ENCODE measurements around the gene FMNL3. TPM values are rescaled to one million over a fixed set of nuclear protein-coding genes. Genes with fewer than 3 reads are reported as not detected.
A peak's percentile ranks its signal among the peaks of the same experiment; 100 is the strongest.

The FMNL3 gene
- total RNA-seq, 1 donor from 2014 or later: 39.1 TPM

DNA sequence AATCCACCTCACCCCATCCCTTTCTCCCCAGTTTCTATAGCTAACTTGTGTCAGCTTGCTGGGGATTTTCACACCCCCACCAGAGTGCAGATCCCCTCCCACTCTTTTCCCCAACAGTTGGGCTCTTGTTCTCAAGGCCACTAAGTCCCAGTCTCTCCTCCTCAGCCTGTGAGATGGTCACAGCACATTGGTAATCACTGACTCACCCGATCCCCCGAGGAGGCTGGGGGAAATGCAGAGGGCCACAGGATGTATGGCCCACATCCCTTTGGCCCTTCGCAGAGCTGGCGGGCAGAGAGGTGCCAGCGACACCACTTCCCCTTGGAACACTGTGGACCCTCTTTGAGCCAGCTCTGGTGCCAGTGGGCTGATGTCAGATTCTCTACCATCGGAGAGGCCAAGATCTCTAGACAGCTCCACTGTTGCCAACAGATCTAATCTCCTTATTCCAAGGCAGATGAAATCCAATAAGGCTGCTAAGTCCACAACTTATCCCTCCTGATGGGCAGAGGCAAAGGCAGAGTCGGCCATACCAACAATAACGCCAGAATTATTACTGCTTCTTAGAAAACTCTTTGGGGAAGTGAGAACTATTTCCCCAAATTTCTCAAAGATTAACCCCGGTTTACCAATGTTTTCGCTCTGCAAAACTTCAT lies 1.6 kb downstream of the FMNL3 start:
- Mint-ChIP-seq H3K9me3 (no peaks in the 10 kb centered on the region), H3K4me1 (peaks cover 45% of the 10 kb centered on the region), H3K4me3 (peak overlapping the region; percentile 97), H3K36me3 (ENCODE audit: low read depth) (peaks cover 5% of the 10 kb centered on the region), H3K27me3 (peaks cover 10% of the 10 kb centered on the region), H3K27ac (peak overlapping the region; percentile 76)
- intact Hi-C loops (cut with micrococcal nuclease): loop anchor here (2.0 to 5.0 kb wide), 4 partner anchors 45 to 138 kb away; partner anchors contain the start of gene MCRS1
- peak; percentile 70 for DNase-seq

DNA sequence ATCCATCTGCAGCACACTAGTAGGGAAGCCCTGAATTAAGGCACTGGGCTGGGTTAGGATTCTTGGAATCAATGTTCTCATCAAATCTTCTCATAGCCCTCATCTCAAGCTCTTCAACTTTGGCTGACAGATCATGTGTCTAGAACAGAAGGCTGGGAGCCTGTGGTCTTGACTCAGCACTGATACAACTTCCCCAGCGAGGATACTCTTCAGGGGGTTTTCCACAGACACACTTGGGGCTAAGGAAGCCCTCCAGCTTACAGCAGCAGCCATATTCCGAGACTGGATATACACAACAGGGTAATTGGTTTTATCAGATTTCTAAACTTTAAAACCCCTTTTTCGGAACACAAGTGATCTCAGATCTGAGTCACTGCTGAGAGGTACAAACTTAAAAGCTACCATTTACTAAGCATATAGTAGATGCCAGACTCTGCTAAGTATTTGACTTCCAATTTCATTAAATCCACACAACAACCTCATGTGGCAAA lies 3.5 kb downstream of the FMNL3 start:
- peak; percentile 79 for DNase-seq
- Mint-ChIP-seq H3K27me3 (peaks cover 4% of the 10 kb centered on the region), H3K4me3 (peak overlapping the region; percentile 97), H3K9me3 (no peaks in the 10 kb centered on the region), H3K4me1 (peaks cover 54% of the 10 kb centered on the region), H3K36me3 (ENCODE audit: low read depth) (peaks cover 6% of the 10 kb centered on the region), H3K27ac (peak overlapping the region; percentile 79)
- intact Hi-C loops (cut with micrococcal nuclease): no loop called here

DNA sequence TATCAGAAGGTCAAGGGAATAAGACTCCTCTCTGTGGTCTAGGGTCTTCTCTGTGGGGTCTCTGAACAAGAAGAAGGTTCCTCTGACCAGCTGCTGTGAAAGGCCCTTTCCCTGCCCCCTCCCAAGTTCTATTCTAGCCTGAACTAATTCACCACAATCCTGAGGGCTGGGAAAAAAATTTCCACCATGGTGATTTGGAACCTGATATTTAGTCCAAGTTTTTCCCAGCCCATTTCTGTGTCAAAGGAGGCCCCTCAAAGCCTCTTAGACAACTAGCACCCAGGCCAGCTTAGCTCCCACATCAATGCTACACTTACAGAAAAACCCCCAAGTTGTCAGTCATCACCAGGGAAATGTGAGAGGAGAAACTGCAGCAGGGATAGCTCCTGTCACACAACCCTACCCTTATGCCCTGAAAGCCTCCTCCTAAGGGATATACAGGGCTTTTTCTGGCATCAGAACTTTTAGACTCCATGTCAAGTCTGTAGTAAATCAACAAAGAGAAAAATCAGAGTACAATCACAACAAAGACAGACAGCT lies 4.5 kb downstream of the FMNL3 start:
- intact Hi-C loops (cut with micrococcal nuclease): no loop called here
- H3K36me3 Mint-ChIP-seq (ENCODE audit: low read depth): peaks cover 6% of the 10 kb centered on the region
- DNase-seq: no peak
- H3K27ac Mint-ChIP-seq: no peak overlapping the region
- H3K4me1 Mint-ChIP-seq: peaks cover 58% of the 10 kb centered on the region
- H3K27me3 Mint-ChIP-seq: peaks cover 2% of the 10 kb centered on the region
- H3K9me3 Mint-ChIP-seq: no peaks in the 10 kb centered on the region
- peak overlapping the region; percentile 97 for H3K4me3 Mint-ChIP-seq

DNA sequence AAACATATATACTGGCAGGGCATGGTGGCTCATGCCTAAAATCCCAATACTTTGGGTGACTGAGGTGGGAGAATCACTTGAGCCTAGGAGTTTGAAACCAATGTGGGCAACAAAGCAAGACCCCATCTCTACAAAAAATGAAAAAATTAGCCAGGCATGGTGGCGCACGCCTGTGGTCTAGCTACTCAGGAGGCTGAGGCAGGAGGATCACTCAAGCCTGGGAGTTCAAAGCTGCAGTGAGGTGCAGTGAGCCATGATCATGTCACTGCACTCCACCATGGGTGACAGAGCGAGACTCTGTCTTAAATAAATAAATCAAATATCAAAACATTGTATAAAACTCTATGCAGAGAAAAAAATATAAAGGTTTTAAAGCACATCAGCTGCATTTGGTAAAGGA lies 5.2 kb downstream of the FMNL3 start:
- intact Hi-C loops (cut with micrococcal nuclease): no loop called here
- no peak overlapping the region for H3K27ac Mint-ChIP-seq

DNA sequence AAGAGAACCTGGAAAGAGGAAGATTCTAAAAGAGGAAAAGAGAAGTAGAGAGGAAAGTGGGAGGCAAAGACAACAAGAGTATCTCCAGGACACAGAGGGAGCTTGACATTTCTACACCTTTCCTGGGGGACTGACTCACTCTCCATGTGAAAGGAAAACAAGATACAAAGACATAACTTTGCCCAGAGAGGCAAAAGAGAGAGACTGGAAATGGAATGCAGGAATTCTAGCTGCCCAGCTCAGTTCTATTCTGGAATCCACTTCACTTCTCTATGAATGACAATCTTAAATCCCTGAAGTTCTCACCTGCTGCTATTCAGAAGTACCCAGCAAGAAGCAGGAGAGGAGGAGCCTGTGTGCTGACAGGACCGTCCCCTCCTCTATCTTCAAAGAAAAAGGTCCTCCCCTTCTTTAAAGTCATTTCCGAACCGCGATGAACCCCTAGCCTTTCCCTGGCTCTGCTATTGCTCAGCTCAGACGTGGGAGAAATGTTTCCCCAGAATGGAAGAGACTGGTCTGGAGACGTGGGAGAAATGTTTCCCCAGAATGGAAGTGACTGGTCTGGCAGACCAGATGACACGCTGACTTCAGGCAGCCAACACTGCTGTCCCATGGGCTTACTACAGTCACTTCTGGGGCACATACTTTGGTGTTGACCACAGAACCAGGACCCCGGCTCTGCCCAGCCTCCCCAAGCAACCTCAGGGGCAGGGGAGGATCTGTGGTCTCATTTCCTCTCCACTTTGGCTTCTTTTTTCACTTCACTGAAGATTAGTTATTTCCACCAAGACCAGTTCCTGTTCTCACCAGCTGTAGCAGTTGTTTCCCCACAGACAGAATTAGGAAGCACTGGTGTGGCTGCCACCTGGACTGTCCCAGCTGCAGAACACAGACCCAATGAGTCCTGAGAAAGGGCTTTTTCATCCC lies 8.3 kb downstream of the FMNL3 start:
- peak overlapping the region; percentile 83 for H3K27ac Mint-ChIP-seq
- peak; percentile 77 for DNase-seq

More for the DNA sequence above, 5.2 kb downstream of the FMNL3 start:
- Mint-ChIP-seq H3K4me1 (peaks cover 57% of the 10 kb centered on the region), H3K9me3 (no peaks in the 10 kb centered on the region), H3K36me3 (ENCODE audit: low read depth) (peaks cover 6% of the 10 kb centered on the region), H3K4me3 (no peak overlapping the region), H3K27me3 (no peaks in the 10 kb centered on the region)
- DNase-seq: no peak

DNA sequence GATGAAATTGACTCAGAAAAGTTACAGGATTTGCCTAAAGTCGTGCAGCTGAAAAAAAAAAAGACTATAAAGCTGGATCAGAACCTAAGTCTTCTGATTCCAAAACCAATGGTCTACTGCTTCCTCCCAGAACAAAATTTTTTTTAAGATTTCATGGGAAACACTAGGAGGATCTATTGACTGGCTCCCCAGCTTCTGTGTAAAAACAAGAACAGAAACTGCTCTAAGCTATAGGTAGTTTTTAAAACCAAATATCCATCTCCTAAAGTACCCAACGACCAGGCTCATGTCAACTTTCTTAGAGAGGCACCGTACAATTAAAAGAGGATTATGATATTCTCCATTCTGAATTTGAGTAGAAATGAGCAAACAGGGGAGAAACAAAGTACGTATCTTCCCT lies 9.4 kb downstream of the FMNL3 start:
- H3K4me3 Mint-ChIP-seq: peak overlapping the region; percentile 72
- no peaks in the 10 kb centered on the region for H3K9me3 Mint-ChIP-seq
- intact Hi-C loops (cut with micrococcal nuclease): loop anchor here (2.0 kb wide), 1 partner anchor 27 kb away; no protein-coding TSS in a partner anchor
- no peak for DNase-seq
- peaks cover 5% of the 10 kb centered on the region for H3K36me3 Mint-ChIP-seq (ENCODE audit: low read depth)
- peak overlapping the region; percentile 36 for H3K27ac Mint-ChIP-seq
- no peaks in the 10 kb centered on the region for H3K27me3 Mint-ChIP-seq
- H3K4me1 Mint-ChIP-seq: peaks cover 32% of the 10 kb centered on the region

More for the DNA sequence above, 8.3 kb downstream of the FMNL3 start:
- peaks cover 42% of the 10 kb centered on the region for H3K4me1 Mint-ChIP-seq
- no peaks in the 10 kb centered on the region for H3K9me3 Mint-ChIP-seq
- intact Hi-C loops (cut with micrococcal nuclease): loop anchor here (1.0 to 2.0 kb wide), 2 partner anchors 28 to 36 kb away; no protein-coding TSS in a partner anchor
- no peaks in the 10 kb centered on the region for H3K27me3 Mint-ChIP-seq
- peaks cover 4% of the 10 kb centered on the region for H3K36me3 Mint-ChIP-seq (ENCODE audit: low read depth)
- peak overlapping the region; percentile 72 for H3K4me3 Mint-ChIP-seq

DNA sequence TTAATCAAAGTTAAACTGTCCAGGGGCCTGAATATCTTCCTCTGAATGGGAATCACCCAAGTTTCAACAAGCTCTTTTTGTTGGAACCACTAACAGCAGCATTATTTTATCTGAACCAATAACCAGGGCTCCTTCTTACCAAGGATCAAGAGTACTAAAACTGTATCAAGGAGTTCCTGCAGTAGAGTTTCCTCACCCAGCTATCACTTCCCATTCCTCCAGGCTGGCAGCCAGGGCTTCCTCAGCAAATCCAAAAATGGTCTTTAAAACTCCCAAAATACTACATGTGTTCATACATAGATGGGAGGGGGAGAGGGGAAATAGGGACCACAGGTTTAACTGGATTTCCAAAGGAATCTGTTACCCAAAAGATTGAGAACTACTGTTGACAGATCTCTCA lies 10.5 kb downstream of the FMNL3 start:
- H3K27ac Mint-ChIP-seq: no peak overlapping the region
- intact Hi-C loops (cut with micrococcal nuclease): no loop called here
- DNase-seq: no peak
- H3K4me3 Mint-ChIP-seq: no peak overlapping the region
- no peaks in the 10 kb centered on the region for H3K27me3 Mint-ChIP-seq
- H3K4me1 Mint-ChIP-seq: peaks cover 25% of the 10 kb centered on the region
- no peaks in the 10 kb centered on the region for H3K9me3 Mint-ChIP-seq
- H3K36me3 Mint-ChIP-seq (ENCODE audit: low read depth): peaks cover 3% of the 10 kb centered on the region

DNA sequence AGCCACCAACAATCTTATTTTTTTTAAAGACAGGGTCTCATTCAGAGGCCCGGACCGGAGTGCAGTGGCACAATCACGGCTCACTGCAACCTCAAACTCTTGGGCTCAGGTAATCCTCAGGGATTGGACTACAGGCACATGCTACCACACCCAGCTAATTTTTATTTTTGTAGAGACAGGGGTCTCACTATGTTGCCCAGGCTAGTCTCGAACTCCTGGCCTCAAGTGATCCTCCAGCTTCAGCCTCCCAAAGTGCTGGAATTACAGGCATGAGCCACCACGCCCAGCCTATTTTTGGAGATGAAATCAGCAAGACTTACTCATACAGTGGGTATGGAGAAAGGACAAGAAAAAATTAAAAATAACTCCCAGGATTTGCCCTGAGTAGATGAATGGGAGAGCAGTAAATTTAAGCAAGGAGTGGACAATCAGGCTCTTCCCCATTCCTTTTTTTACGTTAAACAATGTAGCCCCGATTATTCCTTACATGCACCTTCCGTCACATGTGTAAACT lies 13.2 kb downstream of the FMNL3 start:
- DNase-seq: no peak
- intact Hi-C loops (cut with micrococcal nuclease): no loop called here
- Mint-ChIP-seq H3K4me1 (peaks cover 32% of the 10 kb centered on the region), H3K27ac (no peak overlapping the region), H3K27me3 (no peaks in the 10 kb centered on the region), H3K4me3 (no peak overlapping the region), H3K9me3 (no peaks in the 10 kb centered on the region), H3K36me3 (ENCODE audit: low read depth) (peaks cover 3% of the 10 kb centered on the region)

DNA sequence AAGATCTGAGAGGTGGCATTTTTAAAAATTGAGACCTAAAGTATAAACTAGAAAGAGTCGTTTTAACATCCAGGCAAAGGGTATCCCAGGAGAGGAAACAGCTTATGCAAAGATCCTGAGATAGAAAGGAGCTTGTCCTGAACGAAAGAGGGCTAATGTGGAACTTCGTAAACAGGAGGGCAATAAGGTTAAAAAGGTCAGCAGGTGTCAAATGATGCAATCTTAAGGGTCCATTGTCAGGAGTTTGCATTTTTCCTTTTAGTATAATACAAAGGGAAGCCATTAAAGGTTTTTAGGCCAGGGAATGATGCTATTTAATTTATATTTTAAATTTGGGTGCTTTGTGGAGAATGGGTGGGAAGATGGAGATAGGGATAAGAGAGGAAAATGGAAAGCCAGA lies 14.4 kb downstream of the FMNL3 start:
- no peak overlapping the region for H3K27ac Mint-ChIP-seq
- peaks cover 1% of the 10 kb centered on the region for H3K36me3 Mint-ChIP-seq (ENCODE audit: low read depth)
- H3K9me3 Mint-ChIP-seq: no peaks in the 10 kb centered on the region
- intact Hi-C loops (cut with micrococcal nuclease): no loop called here
- peaks cover 26% of the 10 kb centered on the region for H3K4me1 Mint-ChIP-seq
- H3K4me3 Mint-ChIP-seq: no peak overlapping the region
- no peak for DNase-seq
- no peaks in the 10 kb centered on the region for H3K27me3 Mint-ChIP-seq

DNA sequence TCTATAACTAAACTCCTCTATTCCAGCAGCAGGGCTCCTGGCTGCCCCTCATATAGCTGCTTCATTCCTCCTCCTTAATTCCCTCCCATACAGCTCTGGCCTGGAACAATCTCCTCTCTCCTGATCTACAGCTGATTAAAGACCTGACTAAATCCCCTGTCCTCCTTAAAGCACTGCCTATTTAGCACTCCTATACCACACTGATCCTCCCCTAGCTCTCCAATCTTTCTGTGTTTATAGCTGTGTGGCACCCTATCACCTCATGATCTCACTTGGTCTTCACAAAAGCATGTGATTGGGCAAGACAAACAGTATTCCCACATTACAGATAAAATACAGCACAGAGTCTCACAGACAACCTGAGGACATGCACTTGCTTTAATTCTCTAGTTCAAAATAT lies 17.4 kb downstream of the FMNL3 start:
- H3K27me3 Mint-ChIP-seq: no peaks in the 10 kb centered on the region
- H3K36me3 Mint-ChIP-seq (ENCODE audit: low read depth): peaks cover 6% of the 10 kb centered on the region
- DNase-seq: no peak
- H3K4me1 Mint-ChIP-seq: peaks cover 25% of the 10 kb centered on the region
- H3K27ac Mint-ChIP-seq: peak overlapping the region; percentile 3
- no peaks in the 10 kb centered on the region for H3K9me3 Mint-ChIP-seq
- H3K4me3 Mint-ChIP-seq: no peak overlapping the region
- intact Hi-C loops (cut with micrococcal nuclease): loop anchor here (2.0 kb wide), 1 partner anchor 15 kb away; no protein-coding TSS in a partner anchor

DNA sequence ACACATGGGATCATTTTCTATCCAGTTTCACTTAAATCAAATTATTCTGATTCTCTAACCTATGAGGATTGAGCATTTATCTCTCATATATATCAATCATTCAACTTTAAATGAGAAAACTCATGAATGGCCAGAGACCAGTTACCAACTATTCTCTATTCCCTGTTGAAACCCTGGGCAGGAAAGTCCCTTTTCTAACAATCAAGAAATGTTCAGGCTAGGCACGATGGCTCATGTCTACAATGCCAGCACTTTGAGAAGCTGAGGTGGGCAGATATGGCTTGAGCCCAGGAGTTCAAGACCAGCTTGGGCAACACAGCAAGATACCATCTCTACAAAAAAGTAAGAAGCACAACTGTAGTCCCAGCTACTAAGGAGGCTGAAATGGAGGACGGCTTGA lies 18.0 kb downstream of the FMNL3 start:
- intact Hi-C loops (cut with micrococcal nuclease): loop anchor here (2.0 kb wide), 1 partner anchor 14 kb away; no protein-coding TSS in a partner anchor
- DNase-seq: no peak
- H3K9me3 Mint-ChIP-seq: no peaks in the 10 kb centered on the region
- peaks cover 30% of the 10 kb centered on the region for H3K4me1 Mint-ChIP-seq
- H3K27ac Mint-ChIP-seq: no peak overlapping the region
- no peak overlapping the region for H3K4me3 Mint-ChIP-seq
- peaks cover 6% of the 10 kb centered on the region for H3K36me3 Mint-ChIP-seq (ENCODE audit: low read depth)
- no peaks in the 10 kb centered on the region for H3K27me3 Mint-ChIP-seq

DNA sequence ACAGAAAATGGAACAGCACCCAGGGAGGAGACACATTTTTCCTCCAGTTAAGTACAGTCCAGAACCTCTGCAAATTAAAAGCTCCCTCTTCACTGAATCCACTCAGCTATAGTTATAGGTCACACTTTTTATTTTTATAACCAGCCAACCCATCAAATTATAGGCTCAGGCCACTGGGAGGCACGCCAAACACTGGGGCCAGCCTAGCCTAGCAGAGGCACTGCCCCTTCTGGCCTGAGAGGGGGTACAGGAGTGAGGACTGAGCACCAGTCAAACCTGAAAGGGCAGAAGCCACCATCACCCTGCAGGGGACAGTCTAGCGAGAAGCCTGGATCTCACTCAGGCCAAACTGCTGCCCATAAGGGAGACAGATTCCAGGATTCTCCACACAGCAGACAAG lies 19.3 kb downstream of the FMNL3 start:
- Mint-ChIP-seq H3K36me3 (ENCODE audit: low read depth) (peaks cover 4% of the 10 kb centered on the region), H3K27me3 (no peaks in the 10 kb centered on the region), H3K4me1 (peaks cover 38% of the 10 kb centered on the region), H3K4me3 (no peak overlapping the region), H3K27ac (no peak overlapping the region), H3K9me3 (no peaks in the 10 kb centered on the region)
- intact Hi-C loops (cut with micrococcal nuclease): loop anchor here (2.0 kb wide), 1 partner anchor 13 kb away; no protein-coding TSS in a partner anchor
- no peak for DNase-seq

DNA sequence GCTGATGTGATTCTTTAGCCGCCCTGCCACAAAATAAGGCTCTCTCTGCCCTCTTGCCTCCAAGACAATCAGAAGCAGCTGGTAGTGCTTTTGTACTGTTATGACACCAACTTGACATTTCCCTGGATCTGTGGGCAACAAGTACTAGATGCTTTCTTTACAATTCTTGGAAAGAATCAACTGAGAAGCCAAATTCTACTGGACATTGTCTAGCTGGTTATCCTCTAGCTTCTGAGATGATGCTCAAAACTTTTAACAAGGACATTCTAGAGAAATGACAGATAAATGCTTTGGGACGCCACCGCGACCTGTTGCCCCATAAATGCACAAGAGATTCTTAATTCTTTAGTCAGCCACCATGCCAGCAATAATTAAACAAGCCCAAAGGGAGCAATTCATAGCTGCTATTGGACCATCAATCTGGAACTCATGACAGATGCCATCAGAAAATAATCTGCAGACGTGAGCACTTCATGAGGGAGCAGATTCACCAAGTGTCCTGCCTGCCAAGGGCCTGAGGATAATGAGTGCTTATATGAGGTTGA lies 22.8 kb downstream of the FMNL3 start:
- H3K27ac Mint-ChIP-seq: no peak overlapping the region
- H3K4me3 Mint-ChIP-seq: no peak overlapping the region
- peaks cover 4% of the 10 kb centered on the region for H3K36me3 Mint-ChIP-seq (ENCODE audit: low read depth)
- no peak for DNase-seq
- intact Hi-C loops (cut with micrococcal nuclease): no loop called here
- H3K4me1 Mint-ChIP-seq: peaks cover 30% of the 10 kb centered on the region
- H3K27me3 Mint-ChIP-seq: no peaks in the 10 kb centered on the region
- no peaks in the 10 kb centered on the region for H3K9me3 Mint-ChIP-seq
